ENCODE results near the gene ARID2.

Gene ARID2

GRCh38 chr12:45944771-45945170 is 215.3 kb downstream of the ARID2 start:
- H3K4me3 Mint-ChIP-seq: no peak overlapping the region
- H3K27me3 Mint-ChIP-seq (ENCODE audit: low read depth): no peaks in the 10 kb centered on the region
- no peak for TF ChIP-seq CTCF (IDR thresholded peaks at IDR 0.05; ENCODE audit: unreplicated experiment in 3 of 3)
- H3K4me1 Mint-ChIP-seq: no peaks in the 10 kb centered on the region
- H3K27ac Mint-ChIP-seq: peak overlapping the region in 1 of 3 experiments; percentile 40
- H3K36me3 Mint-ChIP-seq (ENCODE audit: low read depth): peaks cover 76% of the 10 kb centered on the region
- H3K9me3 Mint-ChIP-seq: no peaks in the 10 kb centered on the region

- no peak for TF ChIP-seq CTCF (IDR thresholded peaks at IDR 0.05; ENCODE audit: unreplicated experiment in 3 of 3)
- Mint-ChIP-seq H3K36me3 (ENCODE audit: low read depth) (peaks cover 69% of the 10 kb centered on the region), H3K9me3 (no peaks in the 10 kb centered on the region), H3K4me3 (no peak overlapping the region), H3K4me1 (no peaks in the 10 kb centered on the region), H3K27me3 (ENCODE audit: low read depth) (no peaks in the 10 kb centered on the region), H3K27ac (no peak overlapping the region)
These were observed 216.9 kb downstream of the ARID2 start for GRCh38 chr12:45946435-45946834.

GRCh38 chr12:45948546-45948945 is 219.0 kb downstream of the ARID2 start:
- Mint-ChIP-seq H3K36me3 (ENCODE audit: low read depth) (peaks cover 53% of the 10 kb centered on the region), H3K9me3 (no peaks in the 10 kb centered on the region), H3K4me3 (no peak overlapping the region), H3K27me3 (ENCODE audit: low read depth) (no peaks in the 10 kb centered on the region), H3K27ac (peak overlapping the region in 2 of 3 experiments; percentile 1 to 75), H3K4me1 (no peaks in the 10 kb centered on the region)
- no peak for TF ChIP-seq CTCF (IDR thresholded peaks at IDR 0.05; ENCODE audit: unreplicated experiment in 3 of 3)

Data from nephron (organoid).